ENCODE measurements around the gene ANO2. TPM values are rescaled to one million over a fixed set of nuclear protein-coding genes. Genes with fewer than 3 reads are reported as not detected.

ANO2 gene
- total and polyA plus RNA-seq, 2 experiments from 2014 or later, result 2.3 to 4.6 TPM

- Histone ChIP-seq H2AFZ (no peak overlapping the region), H3K4me1 (ENCODE audit: insufficient read depth) (no peaks in the 10 kb centered on the region), H3K79me2 (replicated peaks; ENCODE audit: insufficient read depth) (no peaks in the 10 kb centered on the region), H3K36me3 (ENCODE audit: insufficient read depth) (no peaks in the 10 kb centered on the region), H4K20me1 (replicated peaks; ENCODE audit: insufficient read depth) (no peaks in the 10 kb centered on the region), H3K27ac (ENCODE audit: low read depth) (no peak overlapping the region), H3K9me2 (ENCODE audit: insufficient read depth) (no peaks in the 10 kb centered on the region; the same call in 1 of the 2 replicates), H3K4me3 (no peak overlapping the region), H3K27me3 (ENCODE audit: insufficient read depth) (no peaks in the 10 kb centered on the region), H3K4me2 (no peak overlapping the region), H3F3A (replicated peaks; ENCODE audit: low read depth) (no peaks in the 10 kb centered on the region)
- no peak overlapping the region for H3K4me3 Mint-ChIP-seq
- DNase-seq (ENCODE audit: low spot score) (no peak), ATAC-seq (no peak)
- H3K27ac Mint-ChIP-seq, result no peak overlapping the region
- no peaks in the 10 kb centered on the region for H3K36me3 Mint-ChIP-seq (ENCODE audit: low read depth)
- H3K27me3 Mint-ChIP-seq (ENCODE audit: insufficient read depth, low read depth, poor library complexity), result no peaks in the 10 kb centered on the region
- no peaks in the 10 kb centered on the region for H3K4me1 Mint-ChIP-seq
- H3K9me3 Mint-ChIP-seq, result no peaks in the 10 kb centered on the region
- TF ChIP-seq NANOG (IDR thresholded peaks at IDR 0.05; ENCODE audit: borderline replicate concordance) (no peak), CREB1 (CRISPR knock-in tag; IDR thresholded peaks at IDR 0.05; ENCODE audit: low read depth) (no peak), EZH2phosphoT487 (IDR thresholded peaks at IDR 0.05; ENCODE audit: unreplicated experiment) (no peak), STAT1 (IDR thresholded peaks at IDR 0.05; ENCODE audit: unreplicated experiment) (no peak), EZH2 (IDR thresholded peaks at IDR 0.05; ENCODE audit: low read depth, unreplicated experiment) (no peak), ZNF114 (CRISPR knock-in tag; IDR thresholded peaks at IDR 0.05) (no peak), JUNB (IDR thresholded peaks at IDR 0.05; ENCODE audit: unreplicated experiment) (no peak)
- TF ChIP-seq, protein P1, sequence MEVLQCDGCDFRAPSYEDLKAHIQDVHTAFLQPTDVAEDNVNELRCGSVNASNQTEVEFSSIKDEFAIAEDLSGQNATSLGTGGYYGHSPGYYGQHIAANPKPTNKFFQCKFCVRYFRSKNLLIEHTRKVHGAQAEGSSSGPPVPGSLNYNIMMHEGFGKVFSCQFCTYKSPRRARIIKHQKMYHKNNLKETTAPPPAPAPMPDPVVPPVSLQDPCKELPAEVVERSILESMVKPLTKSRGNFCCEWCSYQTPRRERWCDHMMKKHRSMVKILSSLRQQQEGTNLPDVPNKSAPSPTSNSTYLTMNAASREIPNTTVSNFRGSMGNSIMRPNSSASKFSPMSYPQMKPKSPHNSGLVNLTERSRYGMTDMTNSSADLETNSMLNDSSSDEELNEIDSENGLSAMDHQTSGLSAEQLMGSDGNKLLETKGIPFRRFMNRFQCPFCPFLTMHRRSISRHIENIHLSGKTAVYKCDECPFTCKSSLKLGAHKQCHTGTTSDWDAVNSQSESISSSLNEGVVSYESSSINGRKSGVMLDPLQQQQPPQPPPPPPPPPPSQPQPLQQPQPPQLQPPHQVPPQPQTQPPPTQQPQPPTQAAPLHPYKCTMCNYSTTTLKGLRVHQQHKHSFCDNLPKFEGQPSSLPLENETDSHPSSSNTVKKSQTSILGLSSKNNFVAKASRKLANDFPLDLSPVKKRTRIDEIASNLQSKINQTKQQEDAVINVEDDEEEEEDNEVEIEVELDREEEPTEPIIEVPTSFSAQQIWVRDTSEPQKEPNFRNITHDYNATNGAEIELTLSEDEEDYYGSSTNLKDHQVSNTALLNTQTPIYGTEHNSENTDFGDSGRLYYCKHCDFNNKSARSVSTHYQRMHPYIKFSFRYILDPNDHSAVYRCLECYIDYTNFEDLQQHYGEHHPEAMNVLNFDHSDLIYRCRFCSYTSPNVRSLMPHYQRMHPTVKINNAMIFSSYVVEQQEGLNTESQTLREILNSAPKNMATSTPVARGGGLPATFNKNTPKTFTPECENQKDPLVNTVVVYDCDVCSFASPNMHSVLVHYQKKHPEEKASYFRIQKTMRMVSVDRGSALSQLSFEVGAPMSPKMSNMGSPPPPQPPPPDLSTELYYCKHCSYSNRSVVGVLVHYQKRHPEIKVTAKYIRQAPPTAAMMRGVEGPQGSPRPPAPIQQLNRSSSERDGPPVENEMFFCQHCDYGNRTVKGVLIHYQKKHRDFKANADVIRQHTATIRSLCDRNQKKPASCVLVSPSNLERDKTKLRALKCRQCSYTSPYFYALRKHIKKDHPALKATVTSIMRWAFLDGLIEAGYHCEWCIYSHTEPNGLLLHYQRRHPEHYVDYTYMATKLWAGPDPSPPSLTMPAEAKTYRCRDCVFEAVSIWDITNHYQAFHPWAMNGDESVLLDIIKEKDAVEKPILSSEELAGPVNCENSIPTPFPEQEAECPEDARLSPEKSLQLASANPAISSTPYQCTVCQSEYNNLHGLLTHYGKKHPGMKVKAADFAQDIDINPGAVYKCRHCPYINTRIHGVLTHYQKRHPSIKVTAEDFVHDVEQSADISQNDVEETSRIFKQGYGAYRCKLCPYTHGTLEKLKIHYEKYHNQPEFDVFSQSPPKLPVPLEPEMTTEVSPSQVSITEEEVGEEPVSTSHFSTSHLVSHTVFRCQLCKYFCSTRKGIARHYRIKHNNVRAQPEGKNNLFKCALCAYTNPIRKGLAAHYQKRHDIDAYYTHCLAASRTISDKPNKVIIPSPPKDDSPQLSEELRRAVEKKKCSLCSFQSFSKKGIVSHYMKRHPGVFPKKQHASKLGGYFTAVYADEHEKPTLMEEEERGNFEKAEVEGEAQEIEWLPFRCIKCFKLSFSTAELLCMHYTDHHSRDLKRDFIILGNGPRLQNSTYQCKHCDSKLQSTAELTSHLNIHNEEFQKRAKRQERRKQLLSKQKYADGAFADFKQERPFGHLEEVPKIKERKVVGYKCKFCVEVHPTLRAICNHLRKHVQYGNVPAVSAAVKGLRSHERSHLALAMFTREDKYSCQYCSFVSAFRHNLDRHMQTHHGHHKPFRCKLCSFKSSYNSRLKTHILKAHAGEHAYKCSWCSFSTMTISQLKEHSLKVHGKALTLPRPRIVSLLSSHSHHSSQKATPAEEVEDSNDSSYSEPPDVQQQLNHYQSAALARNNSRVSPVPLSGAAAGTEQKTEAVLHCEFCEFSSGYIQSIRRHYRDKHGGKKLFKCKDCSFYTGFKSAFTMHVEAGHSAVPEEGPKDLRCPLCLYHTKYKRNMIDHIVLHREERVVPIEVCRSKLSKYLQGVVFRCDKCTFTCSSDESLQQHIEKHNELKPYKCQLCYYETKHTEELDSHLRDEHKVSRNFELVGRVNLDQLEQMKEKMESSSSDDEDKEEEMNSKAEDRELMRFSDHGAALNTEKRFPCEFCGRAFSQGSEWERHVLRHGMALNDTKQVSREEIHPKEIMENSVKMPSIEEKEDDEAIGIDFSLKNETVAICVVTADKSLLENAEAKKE (CRISPR knock-in tag; IDR thresholded peaks at IDR 0.05), result no peak
These were observed 289.9 kb downstream of the ANO2 start for GRCh38 chr12:5655120-5655519.

Data from GM23338 (cell line).